Adrenal gland (tissue), 5 donors: Measurements from ENCODE around the gene SLC12A9.
A peak's percentile ranks its signal among the peaks of the same experiment; 100 is the strongest.

Source experiments
- CTCF ChIP-seq, 6 experiments: fragments of 450-650 bp in 4 of 6; fragments of 200-600 bp in 2 of 6; sonication (generic) in 1 of 6; IDR thresholded peaks; 1 replicate in 5 of 6; 2 replicates in 1 of 6; pipeline versions ENCODE4 v1.5.1 to v1.8.0; 2016 to 2021; ENCODE audit warnings: antibody characterized with exemption in 6 of 6, mild to moderate bottlenecking in 2 of 6, moderate library complexity in 1 of 6
- POLR2A ChIP-seq, 2 donors: fragments of 450-650 bp; IDR thresholded peaks; one replicate each; pipeline ENCODE4 v1.6.1; 2017; ENCODE audit warnings: antibody characterized with exemption in 2 of 2, mild to moderate bottlenecking in 2 of 2, moderate library complexity in 1 of 2
- donor health status: DM: no; HTN: no; CAD: no.

GRCh38 chr7:100867040-100867775 is 14.7 kb downstream of the SLC12A9 start, which contains the start of gene TRIP6:
- TF ChIP-seq CTCF (IDR thresholded peaks at IDR 0.05) (no peak), POLR2A (IDR thresholded peaks at IDR 0.05) (peak in 1 of 2 donors; percentile 61)
